ENCODE results near the gene ZER1. TPM values are rescaled to one million over a fixed set of nuclear protein-coding genes. Genes with fewer than 3 reads are reported as not detected.
A peak's percentile ranks its signal among the peaks of the same experiment; 100 is the strongest.

ZER1 gene
- total RNA-seq, 1 donor from 2014 or later = 33.8 TPM

- Mint-ChIP-seq H3K9me3 (ENCODE audit: low read depth) (peaks cover 2% of the 10 kb centered on the region), H3K27ac (ENCODE audit: unreplicated experiment) (no peak overlapping the region), H3K4me3 (ENCODE audit: unreplicated experiment) (no peak overlapping the region), H3K27me3 (ENCODE audit: low read depth) (no peaks in the 10 kb centered on the region), H3K36me3 (ENCODE audit: low read depth) (no peaks in the 10 kb centered on the region), H3K4me1 (ENCODE audit: low read depth) (peaks cover 19% of the 10 kb centered on the region)
- no peak for TF ChIP-seq CTCF (IDR thresholded peaks at IDR 0.05)
- no peak for DNase-seq (ENCODE audit: low spot score)
These were observed 3.1 kb upstream of the ZER1 start for GRCh38 chr9:128774804-128775203.

- Mint-ChIP-seq H3K9me3 (ENCODE audit: low read depth) (peaks cover 2% of the 10 kb centered on the region), H3K4me3 (ENCODE audit: unreplicated experiment) (no peak overlapping the region), H3K36me3 (ENCODE audit: low read depth) (no peaks in the 10 kb centered on the region), H3K27me3 (ENCODE audit: low read depth) (no peaks in the 10 kb centered on the region), H3K27ac (ENCODE audit: unreplicated experiment) (no peak overlapping the region), H3K4me1 (ENCODE audit: low read depth) (peaks cover 26% of the 10 kb centered on the region)
- no peak for TF ChIP-seq CTCF (IDR thresholded peaks at IDR 0.05)
- DNase-seq (ENCODE audit: low spot score) = no peak
These were observed 1.3 kb upstream of the ZER1 start for GRCh38 chr9:128773049-128773448.

- DNase-seq (ENCODE audit: low spot score) = no peak
- no peak for TF ChIP-seq CTCF (IDR thresholded peaks at IDR 0.05)
- H3K27ac Mint-ChIP-seq (ENCODE audit: unreplicated experiment) = peak overlapping the region; percentile 96
- peaks cover 26% of the 10 kb centered on the region for H3K4me1 Mint-ChIP-seq (ENCODE audit: low read depth)
- H3K4me3 Mint-ChIP-seq (ENCODE audit: unreplicated experiment) = peak overlapping the region; percentile 93
- H3K27me3 Mint-ChIP-seq (ENCODE audit: low read depth) = no peaks in the 10 kb centered on the region
- H3K36me3 Mint-ChIP-seq (ENCODE audit: low read depth) = peaks cover 2% of the 10 kb centered on the region
- peaks cover 2% of the 10 kb centered on the region for H3K9me3 Mint-ChIP-seq (ENCODE audit: low read depth)
These were observed 519 bp downstream of the ZER1 start for GRCh38 chr9:128771094-128771721.

GRCh38 chr9:128770286-128771030 lies 1.3 kb downstream of the ZER1 start:
- Mint-ChIP-seq H3K27me3 (ENCODE audit: low read depth) (no peaks in the 10 kb centered on the region), H3K4me1 (ENCODE audit: low read depth) (peaks cover 26% of the 10 kb centered on the region)

More at GRCh38 chr9:128770286-128771030, 1.3 kb downstream of the ZER1 start:
- TF ChIP-seq CTCF (IDR thresholded peaks at IDR 0.05) = no peak
- no peak for DNase-seq (ENCODE audit: low spot score)
- peaks cover 2% of the 10 kb centered on the region for H3K36me3 Mint-ChIP-seq (ENCODE audit: low read depth)
- peaks cover 2% of the 10 kb centered on the region for H3K9me3 Mint-ChIP-seq (ENCODE audit: low read depth)
- H3K27ac Mint-ChIP-seq (ENCODE audit: unreplicated experiment) = peak overlapping the region; percentile 96
- peak overlapping the region; percentile 93 for H3K4me3 Mint-ChIP-seq (ENCODE audit: unreplicated experiment)
